GM19025 (cell line): ENCODE data around the gene TTLL5.

ENCODE experiments used
- ATAC-seq: cut with Tn5 transposase; IDR thresholded peaks from one replicate; pipeline ENCODE4 v1.9.1; 2021; ENCODE audit warnings: mild to moderate bottlenecking, low read depth, moderate library complexity; ENCODE audit not compliant: unreplicated experiment

The TTLL5 gene

DNA sequence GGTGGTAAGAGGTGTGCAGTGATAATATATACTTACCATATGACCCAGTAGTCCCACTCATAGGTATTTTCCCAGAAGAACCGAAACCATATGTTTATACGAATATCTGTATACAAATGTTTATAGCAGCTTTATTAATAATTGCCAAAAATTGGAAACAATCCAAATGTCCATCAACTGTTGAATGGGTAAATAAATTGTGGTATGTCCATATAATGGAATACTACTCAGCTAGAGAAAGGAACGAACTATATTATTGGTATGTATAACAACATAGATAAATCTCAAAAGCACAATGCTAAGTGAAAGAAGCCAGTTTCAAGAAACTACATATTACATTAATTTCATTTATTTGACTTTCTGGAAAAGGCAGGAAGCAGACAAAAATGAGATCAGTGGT, 66.1 kb downstream of the TTLL5 start:
- ATAC-seq = no peak

GRCh38 chr14:75732888-75733287, 71.8 kb downstream of the TTLL5 start:
- no peak for ATAC-seq

DNA sequence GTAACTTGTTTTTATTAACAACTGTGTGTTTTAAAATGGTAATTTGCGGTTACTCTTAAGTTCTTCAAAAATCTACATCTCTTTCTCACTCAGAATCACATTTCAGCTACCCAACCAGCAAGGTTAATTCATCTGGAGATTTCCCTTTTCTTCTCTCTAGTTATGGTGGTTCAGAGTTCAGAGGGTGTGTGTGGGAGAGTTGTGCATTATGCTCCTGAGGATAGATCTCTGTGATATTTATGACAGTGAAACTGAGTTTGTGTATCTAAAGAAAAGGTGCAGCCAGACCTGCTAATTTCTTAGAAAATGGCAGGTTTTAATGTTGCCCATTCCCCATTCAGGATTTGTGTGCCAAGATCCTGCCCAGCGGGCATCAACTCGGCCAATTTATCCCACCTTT, 73.8 kb downstream of the TTLL5 start:
- ATAC-seq = no peak

- no peak for ATAC-seq
These were observed 75.9 kb downstream of the TTLL5 start for GRCh38 chr14:75736845-75737485.

DNA sequence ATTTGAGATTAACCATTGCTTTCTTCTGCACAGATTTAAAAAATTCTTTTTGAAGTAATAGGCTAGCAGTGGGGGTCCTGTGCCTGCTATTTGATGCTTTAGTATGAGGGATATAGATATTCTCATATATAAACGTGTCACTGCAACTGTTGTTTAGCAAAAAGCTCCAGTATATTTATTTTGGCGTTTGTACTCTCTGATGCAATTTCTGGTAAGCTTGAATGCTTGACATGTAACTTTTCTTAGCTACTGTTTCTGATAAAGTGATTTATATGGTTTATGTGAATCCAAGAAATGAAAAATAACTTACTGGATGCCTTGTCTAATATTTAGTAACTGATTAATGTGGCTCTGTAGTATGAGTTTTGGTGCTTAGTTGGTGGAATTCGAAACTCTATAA, 77.1 kb downstream of the TTLL5 start:
- ATAC-seq = no peak

DNA sequence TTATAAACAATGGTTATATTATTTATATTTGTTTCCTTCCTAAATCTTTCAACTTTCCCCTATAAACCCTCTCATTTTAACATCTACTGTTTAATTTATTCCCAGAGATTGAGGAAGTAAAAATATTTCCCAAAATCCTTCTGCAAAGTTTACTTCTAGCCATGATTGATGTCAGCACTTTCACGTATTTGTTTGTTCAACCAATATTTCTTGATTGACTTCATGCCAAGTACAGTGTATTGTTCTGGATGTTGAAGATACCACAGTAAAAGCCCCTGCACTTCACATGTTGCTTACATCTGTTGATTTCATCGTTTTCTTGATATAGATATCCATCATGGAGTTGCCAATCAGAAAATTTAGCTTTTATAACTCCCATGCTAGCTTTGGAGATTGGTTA, 81.8 kb downstream of the TTLL5 start:
- ATAC-seq = no peak

DNA sequence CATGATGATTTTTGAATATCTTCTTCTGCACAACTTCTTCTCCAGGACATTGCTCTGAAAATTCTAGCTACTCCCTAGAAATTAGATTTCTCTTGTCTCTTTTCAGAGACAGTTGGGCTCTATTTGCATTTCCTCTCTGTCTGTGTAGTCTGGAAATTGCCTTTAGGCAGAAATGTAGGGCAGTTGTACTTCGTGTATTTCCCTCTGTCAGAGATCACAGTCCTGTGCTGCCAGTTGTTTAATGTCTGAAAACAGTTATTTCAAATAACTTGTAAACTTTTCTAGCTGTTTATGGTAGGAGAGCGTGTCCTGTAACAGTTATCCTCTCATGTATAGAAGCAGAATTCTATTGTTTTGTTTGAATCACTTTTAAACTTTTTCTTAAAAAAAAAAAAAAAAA, 86.9 kb downstream of the TTLL5 start:
- no peak for ATAC-seq

DNA sequence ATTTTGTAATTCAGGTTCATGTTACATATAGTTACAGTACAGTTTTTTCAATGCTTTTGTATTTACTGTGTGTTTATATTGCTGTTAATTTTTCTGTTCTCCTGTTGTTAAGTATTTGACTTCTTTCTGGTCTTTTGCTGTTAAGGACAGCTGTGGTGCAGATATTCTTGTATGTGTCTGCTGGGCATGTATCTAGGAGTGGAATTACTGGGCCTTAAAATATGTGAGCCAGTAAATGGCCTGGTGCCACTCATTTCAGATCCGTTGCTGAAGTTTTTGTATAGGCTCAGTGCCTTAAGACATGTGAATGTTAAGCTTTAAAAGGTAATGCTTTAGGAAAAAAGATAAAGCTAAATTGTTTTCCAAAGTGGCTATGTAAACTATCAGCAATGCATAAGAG, 87.3 kb downstream of the TTLL5 start:
- no peak for ATAC-seq

- ATAC-seq = no peak
These were observed 90.2 kb downstream of the TTLL5 start for GRCh38 chr14:75751296-75751695.

GRCh38 chr14:75752086-75752485, 91.0 kb downstream of the TTLL5 start:
- ATAC-seq = no peak

DNA sequence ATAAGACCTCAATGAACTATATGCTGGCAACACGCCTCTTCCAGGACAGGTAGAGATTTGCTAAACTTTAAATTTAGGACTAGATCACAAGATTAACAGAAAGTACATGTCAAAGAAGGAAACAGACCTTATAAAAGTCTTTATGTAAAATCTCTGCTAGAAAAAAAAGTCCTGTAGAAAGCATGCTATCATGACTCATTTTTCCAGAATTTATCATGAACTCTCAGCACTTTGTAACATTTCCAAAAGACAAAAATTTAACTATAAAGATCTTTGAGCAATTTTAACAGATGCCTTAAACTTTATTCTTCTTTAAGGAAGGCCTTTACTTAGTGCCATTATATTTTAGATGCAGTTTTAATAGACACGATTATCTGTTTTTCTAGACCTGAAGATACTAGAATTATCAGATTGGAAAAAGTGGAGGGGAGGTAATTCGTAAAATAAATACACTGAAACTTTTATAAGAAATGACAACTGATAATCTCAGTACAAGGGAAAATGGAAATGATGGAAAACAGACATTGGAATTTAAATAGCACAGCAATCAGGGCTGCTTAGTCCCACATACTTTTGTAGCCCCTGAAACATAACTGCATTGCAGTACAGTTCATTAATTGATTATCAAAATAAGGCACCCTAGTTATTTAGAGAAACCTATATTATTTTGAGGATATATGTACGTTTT, 92.0 kb downstream of the TTLL5 start:
- ATAC-seq = no peak

DNA sequence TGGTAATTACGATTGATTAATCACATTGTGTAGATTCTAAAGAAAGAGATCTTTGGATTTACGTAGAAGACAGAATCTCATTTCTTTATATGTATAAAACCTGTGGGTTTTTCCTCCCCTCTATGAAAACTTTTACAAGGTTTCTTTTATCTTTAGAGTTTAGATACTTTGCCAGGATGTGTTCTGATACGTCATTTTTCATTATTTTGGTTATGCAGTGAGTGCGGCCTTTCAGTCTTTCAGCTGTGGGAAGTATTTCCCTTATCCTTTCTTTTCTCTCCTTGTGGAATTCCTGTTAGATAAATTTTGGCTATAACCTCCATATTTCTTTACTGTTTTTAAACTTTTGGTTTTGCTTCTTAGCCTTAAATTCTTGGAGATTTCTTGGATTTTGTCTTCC, 92.7 kb downstream of the TTLL5 start:
- no peak for ATAC-seq

GRCh38 chr14:75757644-75758402, 96.8 kb downstream of the TTLL5 start:
- no peak for ATAC-seq

DNA sequence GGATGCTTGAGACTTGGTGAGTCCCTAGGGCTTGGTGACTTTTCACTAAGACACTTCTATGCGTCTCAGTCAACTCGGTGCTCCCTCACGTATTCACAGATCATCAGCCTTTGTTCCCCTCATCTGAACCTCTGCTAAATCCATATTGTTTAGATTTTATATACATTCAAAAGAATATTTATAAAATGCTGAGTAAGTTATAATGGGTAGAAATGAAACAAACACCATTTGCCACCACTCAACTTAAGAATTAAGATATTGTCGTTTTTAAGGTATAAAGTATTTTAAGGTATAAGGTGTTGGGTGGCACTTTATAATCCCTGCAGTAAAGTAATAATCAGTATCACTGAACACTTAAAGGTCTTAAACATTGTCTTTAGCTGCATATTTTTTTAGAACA, 103.0 kb downstream of the TTLL5 start:
- no peak for ATAC-seq

DNA sequence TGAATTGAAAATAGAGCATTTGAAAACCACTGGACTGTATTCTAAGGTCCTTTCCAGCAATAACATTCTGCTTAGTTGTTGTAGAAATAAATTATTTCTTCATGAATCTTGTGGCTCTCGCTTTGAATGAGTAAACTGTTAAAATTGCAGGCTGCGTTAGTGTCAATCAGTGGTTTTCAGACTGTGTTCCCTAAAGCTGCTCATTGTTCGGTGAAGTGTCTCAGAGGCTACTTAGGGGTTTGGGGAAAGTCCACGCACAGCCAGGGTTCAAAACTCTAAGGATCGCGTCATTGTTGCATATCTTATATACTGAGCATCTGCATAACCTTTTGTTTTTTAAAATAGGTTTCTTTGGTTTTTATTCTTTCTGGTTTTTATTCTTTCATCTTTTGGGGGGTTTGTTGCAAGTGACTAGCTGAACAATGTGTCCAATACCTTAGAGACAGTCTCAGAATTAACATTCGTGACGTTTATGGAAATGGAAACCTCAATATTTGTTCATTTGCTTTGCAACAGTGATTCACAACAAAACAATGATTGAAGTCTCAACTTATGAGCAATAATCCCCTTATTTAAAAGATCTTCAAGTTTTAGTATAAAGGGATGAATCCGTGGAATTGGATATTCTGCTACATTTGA, 108.1 kb downstream of the TTLL5 start:
- no peak for ATAC-seq

DNA sequence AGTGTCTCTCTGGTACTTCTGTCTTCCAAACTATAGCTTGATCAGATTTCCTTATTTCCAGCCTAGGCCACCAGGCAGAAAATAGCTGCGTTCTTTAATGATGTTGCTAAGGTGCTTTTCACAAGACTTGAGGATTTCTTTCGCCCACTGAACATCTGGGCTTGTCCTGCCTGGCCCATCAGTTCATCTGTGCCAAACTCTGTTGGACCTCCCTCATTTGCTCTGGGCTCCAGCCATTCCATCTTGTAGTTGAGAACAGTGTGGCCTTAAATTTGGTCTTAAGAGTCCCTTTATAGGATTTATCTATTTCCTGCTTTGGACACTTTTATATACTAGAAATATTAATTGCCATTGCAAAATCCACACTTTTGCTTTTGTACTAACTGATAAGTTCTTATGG, 109.6 kb downstream of the TTLL5 start:
- ATAC-seq = no peak

DNA sequence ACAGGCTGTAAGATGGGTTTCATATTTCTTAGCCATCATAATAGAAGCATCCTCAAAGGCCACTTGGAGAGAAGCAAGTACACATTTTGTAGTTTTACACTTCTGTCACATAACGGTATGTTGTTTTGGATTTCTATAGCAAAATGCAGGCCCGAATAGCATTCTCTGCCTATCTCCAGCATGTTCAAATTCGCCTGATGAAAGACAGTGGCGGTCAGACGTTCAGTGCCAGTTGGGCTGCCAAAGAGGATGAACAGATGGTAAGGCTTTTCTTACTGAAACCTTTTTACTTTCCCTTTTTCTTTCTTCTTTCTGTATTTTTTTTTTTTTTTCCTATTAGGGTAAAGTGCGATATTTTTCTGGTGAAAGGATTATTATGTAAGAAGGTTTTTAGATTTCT, 110.5 kb downstream of the TTLL5 start:
- ATAC-seq = no peak

- no peak for ATAC-seq
These were observed 112.0 kb downstream of the TTLL5 start for GRCh38 chr14:75773046-75773445.

GRCh38 chr14:75781096-75781495, 120.0 kb downstream of the TTLL5 start:
- no peak for ATAC-seq

- ATAC-seq = no peak
These were observed 122.1 kb downstream of the TTLL5 start for GRCh38 chr14:75783184-75783583.

- no peak for ATAC-seq
These were observed 122.7 kb downstream of the TTLL5 start for GRCh38 chr14:75783602-75784313.
